Forelimb muscle (tissue), 1 donor: Measurements from ENCODE around the gene FARS2. TPM values are rescaled to one million over a fixed set of nuclear protein-coding genes. Genes with fewer than 3 reads are reported as not detected.

Source experiments
- DNase-seq: peaks from one replicate; pipeline ENCODE4 v3.0.0-alpha.2; 2013; ENCODE audit warnings: low read depth
- polyA plus RNA-seq: library from polyadenylated mRNA; unstranded; fragments of 120-200 nt; gene quantifications from one replicate; pipeline ENCODE4 v1.2.1, GENCODE V29; 2013; ENCODE audit not compliant: insufficient read length

FARS2 gene
- polyA plus RNA-seq, 1 donor = 10.3 TPM

GRCh38 chr6:5425797-5426196, 164.5 kb downstream of the FARS2 start:
- DNase-seq = no peak

DNA sequence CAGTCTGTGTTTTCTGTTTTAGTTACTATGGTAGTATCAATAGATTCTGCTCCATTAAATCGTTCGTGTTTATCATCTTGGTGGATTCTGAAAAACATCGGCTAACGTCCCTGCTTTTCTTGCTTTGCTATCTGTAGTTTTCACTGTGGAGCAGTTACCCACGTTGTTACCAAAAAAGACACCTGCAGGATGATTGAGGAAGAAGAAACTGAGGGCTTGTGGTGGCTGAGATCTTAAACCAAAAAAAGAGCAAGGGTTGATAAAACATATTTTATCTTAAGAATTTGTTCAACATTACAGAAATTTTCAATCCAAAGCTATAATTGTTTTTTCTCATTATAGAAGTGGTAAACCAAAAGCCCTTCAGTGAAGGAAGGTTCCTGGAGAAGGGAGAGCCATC, 166.3 kb downstream of the FARS2 start:
- DNase-seq = no peak

DNA sequence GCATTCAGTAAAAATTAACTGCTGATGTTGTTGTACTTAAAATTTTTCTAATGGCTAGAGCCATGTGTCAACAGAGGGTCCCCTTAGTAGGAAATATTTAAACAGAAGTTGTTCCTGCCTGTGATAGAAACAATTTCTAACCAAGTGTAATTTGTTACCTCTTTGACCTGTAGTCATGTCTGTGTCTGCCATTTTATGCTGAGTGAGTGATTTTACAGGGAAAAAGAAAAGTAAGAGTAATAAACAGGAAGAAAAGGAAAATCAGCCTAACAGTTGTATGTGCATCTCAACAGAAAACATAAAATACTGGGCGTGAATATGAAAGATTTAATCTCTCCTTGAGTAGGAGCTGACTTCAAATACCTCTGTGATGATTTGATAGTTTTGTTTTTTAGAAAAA, 172.0 kb downstream of the FARS2 start:
- no peak for DNase-seq

DNA sequence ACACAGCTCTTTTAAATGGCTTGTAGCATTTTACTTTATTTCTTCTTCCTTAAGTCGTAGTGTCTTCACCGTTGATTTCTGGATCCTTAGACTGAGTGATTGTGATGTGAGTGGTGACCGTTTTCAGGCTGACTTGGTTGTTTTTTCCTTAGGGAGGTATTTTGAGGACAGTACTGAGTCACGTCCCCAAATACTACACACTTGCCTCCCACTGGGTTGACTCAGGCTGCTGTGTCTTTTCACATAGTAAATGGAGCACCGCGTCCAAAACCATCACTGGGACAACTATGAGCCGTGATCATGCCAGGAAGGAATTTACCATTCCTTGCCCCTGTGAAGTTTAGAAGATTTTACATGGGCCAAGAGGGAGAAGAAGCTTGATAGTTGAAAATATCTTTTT, 174.1 kb downstream of the FARS2 start:
- no peak for DNase-seq

- no peak for DNase-seq
These were observed 177.7 kb downstream of the FARS2 start for GRCh38 chr6:5438922-5439584.

DNA sequence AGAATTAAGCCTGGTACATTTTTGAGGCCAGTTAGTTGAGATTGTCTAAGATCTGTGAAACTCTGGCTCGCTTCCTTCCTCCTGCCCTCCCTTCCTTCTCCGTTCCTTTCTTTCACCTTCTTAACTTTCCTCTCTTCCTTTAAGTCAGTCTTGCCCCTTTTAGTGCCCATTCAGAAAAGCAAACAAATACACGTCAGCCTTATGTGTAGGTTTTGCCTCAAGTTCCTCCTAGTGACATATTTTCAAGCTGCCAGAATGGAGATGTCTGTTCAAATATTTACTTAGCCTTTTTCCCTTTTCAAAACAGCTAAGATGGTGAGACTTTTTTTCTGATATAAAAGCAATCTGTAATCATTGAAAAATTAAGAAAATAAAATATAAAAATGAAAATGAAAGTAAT, 178.4 kb downstream of the FARS2 start:
- no peak for DNase-seq

- no peak for DNase-seq
These were observed 181.0 kb downstream of the FARS2 start for GRCh38 chr6:5442319-5442718.

DNA sequence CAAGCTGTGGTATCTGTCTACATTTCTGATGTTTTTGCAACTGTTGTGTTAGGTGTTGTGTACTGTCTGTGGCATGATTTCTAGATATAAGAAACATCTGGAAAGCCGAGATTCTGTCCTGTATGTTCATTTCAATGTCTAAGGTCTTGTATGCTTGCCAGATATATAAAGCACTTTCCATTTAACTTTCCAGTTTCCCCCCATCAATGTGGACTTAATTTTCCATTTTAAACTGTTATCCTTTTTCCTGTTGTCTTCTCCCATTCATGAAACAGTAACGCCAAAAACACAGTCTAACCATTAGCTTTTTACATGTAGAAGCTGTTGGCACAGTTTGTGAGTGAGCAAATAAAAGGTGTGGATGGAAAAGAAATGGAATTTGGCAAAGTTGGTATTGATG, 181.6 kb downstream of the FARS2 start:
- DNase-seq = peak; percentile 20

DNA sequence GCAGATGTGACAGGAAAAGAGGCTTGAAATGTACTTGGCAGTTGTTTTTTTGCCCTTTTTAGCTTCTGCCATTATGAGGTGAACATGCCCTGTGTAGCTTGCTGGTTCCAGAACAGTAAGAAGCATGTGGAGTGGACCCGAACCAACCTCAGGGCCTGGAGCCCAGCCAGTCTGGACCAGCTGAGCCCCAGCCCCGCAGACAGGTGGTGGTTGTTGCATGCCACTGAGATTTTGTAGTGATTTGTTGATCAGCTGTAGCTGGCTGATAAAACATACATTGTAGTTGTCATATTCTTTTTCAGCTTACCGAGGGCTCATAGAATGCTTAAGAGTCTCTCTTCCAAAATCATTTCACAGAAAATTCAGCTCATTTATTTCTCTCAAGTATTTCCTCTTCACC, 182.2 kb downstream of the FARS2 start:
- DNase-seq = no peak

DNA sequence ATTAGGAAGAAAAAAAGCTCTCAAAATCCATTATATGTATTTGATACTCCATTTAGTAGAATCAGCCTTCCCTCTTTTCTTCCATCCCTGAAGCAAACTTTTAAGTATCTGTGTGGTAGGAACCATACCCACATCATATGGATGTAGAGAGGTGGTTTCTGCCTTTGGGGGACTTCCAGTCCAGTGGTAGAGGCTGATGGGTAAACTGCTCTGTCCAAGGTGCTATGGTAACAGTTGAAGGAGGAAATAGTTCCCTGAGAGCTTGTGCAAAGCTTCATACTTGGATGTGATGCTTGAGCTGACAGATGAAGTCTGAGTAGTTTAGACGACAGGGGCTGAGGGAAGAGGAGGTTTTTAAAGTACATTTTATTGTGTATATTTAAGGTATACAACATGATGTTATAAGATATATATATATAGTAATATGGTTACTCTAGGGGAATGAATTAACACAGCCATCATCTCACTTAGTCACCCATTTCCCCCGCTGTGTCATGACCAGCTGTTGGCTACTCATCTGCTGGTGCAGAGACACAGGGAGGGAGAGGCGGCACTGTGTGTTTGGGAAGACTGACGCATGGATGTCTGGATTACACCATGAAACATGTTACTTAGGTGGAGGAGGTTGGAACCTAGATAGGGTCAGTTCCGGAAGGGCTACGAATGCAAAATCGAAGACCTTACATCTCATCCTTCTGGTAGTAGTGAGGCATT, 185.2 kb downstream of the FARS2 start:
- DNase-seq = no peak

DNA sequence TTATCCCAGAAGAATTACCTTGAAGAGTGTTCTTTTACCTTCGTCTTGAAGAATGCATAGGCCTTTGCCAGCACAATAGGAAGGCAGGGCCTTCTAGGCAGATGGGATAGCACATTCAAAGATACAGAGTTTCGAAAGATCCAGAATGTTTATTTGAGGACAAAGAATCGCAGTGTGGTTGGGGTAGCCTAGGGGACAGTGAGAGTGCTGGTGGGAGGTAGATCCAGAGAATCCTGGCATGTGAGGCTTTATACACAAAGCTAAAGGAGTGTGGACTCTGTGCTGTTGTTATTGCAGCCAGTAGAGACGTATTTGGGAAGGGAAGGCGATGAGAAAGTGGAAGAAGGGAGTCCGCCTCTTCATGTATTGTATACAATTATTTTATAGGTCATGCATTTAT, 186.6 kb downstream of the FARS2 start:
- no peak for DNase-seq

- DNase-seq = no peak
These were observed 188.8 kb downstream of the FARS2 start for GRCh38 chr6:5450073-5450472.

- DNase-seq = no peak
These were observed 192.2 kb downstream of the FARS2 start for GRCh38 chr6:5453546-5453945.

DNA sequence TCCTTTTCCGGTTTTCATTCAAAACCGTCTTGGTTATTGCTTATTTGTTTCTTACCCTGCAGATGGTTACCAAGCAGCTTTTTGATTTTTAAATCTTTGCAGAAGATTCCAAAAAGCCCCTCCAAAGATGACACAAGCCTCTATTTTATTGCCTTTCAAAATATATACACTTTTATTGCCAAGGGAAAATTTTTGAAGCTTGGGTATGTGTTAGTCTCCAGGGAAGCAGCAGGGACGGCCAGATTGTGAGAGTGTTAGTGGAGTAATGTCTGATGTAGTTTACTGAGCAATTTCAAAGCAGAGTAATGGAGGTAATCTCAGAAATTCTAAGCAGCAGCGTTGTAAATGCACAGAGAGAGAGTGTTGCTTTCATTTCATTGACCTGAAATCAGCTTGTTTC, 193.8 kb downstream of the FARS2 start:
- DNase-seq = no peak

GRCh38 chr6:5457041-5457440, 195.7 kb downstream of the FARS2 start:
- no peak for DNase-seq

DNA sequence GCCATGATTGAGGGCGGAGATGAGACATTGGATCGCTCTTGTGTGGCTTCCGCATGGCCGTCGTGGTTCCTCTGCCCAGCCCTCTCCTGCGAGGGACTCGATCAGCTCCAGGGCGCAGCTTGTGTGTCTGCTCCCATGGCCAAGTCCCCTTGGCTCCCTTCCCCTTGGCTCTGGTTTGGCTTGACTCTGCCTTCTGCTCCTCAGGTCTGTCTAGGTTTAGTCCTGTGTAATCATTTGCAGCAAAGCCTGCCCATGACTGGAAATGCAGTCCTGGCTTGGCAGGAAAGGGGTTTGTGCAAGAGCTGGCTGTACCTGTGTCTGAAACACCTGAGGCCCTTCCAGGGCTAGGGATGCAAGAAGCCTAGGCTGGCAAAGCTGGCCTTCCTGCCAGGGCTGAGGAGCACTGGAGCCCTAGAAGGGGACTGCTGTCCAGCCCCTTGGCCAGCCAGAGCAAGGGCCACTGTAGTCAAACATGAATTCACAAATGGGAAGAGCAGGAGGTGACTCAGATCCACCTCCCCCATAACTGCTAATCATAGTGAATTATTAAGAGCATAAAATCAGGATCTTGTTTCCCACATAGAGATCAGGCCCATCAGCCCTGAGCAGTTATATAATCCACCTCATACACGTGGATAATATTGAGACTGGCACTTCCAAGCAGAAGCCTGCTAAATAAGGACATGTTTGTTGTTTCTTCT, 196.8 kb downstream of the FARS2 start:
- DNase-seq = no peak

- DNase-seq = no peak
These were observed 198.0 kb downstream of the FARS2 start for GRCh38 chr6:5459346-5459745.

DNA sequence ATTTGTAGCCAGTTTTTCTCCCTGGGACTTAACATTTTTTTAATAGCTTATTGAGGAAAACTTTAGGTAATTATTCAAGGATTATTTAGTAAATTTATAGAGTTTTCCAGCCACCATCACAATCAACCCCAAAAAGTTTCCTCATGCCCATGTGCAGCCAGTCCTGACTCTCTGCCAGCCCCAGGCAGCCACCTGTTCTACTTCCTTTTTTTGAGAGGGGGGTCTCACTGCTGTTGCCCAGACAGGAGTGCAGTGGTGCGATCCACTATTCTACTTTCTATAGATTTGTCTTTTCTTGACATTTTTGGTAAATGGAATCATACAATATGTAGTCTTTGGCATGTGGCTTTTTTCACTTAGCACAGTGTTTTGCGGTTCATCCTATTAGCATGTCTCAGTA, 200.1 kb downstream of the FARS2 start:
- no peak for DNase-seq

GRCh38 chr6:5462856-5463255, 201.5 kb downstream of the FARS2 start:
- DNase-seq = no peak

GRCh38 chr6:5463690-5464089, 202.4 kb downstream of the FARS2 start:
- no peak for DNase-seq

- DNase-seq = no peak
These were observed 203.0 kb downstream of the FARS2 start for GRCh38 chr6:5464099-5464885.
